ENCODE results near the gene OSTN. TPM values are rescaled to one million over a fixed set of nuclear protein-coding genes. Genes with fewer than 3 reads are reported as not detected.

OSTN gene
- total RNA-seq, 1 experiment from 2014 or later, result 1.8 TPM

DNA sequence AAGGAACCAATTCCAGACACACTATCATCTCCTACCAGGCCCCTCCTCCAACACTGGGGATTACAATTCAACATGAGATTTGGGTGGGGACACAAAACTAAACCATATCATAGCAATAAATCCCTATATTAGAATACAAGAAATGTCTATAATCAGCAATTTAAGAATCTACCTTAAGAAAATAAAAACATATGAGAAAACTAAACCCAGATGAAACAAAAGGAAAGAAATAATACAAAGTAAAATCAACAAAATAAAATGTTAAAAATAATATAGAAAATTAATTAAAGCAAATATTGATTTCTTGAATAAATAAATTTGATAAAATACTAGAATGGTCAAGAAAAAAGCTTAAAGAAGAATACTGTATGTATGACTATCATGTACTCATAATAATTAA is 6.1 kb upstream of the OSTN start:
- H3K4me3 ChIP-seq (ENCODE audit: low read length), result no peak overlapping the region
- CTCF ChIA-PET, result no interaction called here
- no peaks in the 10 kb centered on the region for H3K36me3 ChIP-seq (ENCODE audit: low read depth, low read length)
- TF ChIP-seq EZH2 (IDR thresholded peaks at IDR 0.05; ENCODE audit: low read length, unreplicated experiment) (no peak), EZH2phosphoT487 (IDR thresholded peaks at IDR 0.05; ENCODE audit: borderline replicate concordance, low read length) (no peak)
- TF ChIP-seq, protein P1, sequence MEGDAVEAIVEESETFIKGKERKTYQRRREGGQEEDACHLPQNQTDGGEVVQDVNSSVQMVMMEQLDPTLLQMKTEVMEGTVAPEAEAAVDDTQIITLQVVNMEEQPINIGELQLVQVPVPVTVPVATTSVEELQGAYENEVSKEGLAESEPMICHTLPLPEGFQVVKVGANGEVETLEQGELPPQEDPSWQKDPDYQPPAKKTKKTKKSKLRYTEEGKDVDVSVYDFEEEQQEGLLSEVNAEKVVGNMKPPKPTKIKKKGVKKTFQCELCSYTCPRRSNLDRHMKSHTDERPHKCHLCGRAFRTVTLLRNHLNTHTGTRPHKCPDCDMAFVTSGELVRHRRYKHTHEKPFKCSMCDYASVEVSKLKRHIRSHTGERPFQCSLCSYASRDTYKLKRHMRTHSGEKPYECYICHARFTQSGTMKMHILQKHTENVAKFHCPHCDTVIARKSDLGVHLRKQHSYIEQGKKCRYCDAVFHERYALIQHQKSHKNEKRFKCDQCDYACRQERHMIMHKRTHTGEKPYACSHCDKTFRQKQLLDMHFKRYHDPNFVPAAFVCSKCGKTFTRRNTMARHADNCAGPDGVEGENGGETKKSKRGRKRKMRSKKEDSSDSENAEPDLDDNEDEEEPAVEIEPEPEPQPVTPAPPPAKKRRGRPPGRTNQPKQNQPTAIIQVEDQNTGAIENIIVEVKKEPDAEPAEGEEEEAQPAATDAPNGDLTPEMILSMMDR (conservative IDR thresholded peaks at IDR 0.05; ENCODE audit: low read depth, low read length), result no peak
- no peak overlapping the region for H3K27ac ChIP-seq (ENCODE audit: low read length)
- ATAC-seq (no peak), DNase-seq (no peak)
- H3K9me2 ChIP-seq (replicated peaks; ENCODE audit: low read length), result no peaks in the 10 kb centered on the region
- intact Hi-C loops (cut with micrococcal nuclease), result no loop called here
- BruUV-seq (replicated peaks), result no TSS peak
- no peaks in the 10 kb centered on the region for H4K20me1 ChIP-seq (ENCODE audit: low read length)
- no peaks in the 10 kb centered on the region for H3K9me3 ChIP-seq (ENCODE audit: low read length)
- peaks cover 2% of the 10 kb centered on the region for H3K4me1 ChIP-seq (ENCODE audit: insufficient read depth, low read length)
- POLR2A ChIA-PET (ENCODE audit: unreplicated experiment), result no interaction called here
- no peak overlapping the region for H3K4me2 ChIP-seq (ENCODE audit: low read length)
- no peak overlapping the region for H2AFZ ChIP-seq (ENCODE audit: low read length)
- no peaks in the 10 kb centered on the region for H3F3A ChIP-seq (ENCODE audit: low read length, unreplicated experiment)
- no peaks in the 10 kb centered on the region for H3K79me2 ChIP-seq (ENCODE audit: low read length)
- H3K27me3 ChIP-seq (ENCODE audit: low read length), result no peaks in the 10 kb centered on the region
- H3K9ac ChIP-seq (ENCODE audit: low read length), result no peak overlapping the region

DNA sequence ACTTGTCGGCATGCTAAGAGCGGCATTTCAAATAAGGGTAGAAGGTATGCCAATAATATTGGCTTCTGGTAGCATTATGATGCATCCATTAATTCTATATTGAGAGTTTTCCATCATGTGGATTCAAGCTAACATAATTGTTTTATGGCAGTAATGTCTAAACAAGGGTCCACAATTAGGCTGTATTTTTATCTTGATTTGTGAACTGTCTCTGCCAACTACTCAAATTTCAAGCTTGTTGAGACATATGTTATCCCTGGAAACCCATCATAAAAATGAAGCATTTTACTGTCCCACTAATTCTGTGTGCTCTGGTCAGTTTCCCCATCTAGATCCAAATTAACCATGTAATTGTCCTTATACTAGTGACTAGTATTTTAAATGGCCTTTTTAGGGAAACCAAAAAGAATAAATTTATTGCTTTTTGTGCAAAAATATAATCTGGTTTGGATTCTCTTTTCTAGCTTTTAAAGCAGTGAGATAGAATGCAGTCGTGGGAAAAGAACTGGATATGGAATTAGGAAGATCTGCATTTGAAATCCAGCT is 1.2 kb upstream of the OSTN start:
- no peaks in the 10 kb centered on the region for H3K36me3 ChIP-seq (ENCODE audit: low read depth, low read length)
- no peak overlapping the region for H3K9ac ChIP-seq (ENCODE audit: low read length)
- H3K27me3 ChIP-seq (ENCODE audit: low read length), result no peaks in the 10 kb centered on the region
- H4K20me1 ChIP-seq (ENCODE audit: low read length), result no peaks in the 10 kb centered on the region
- 0 out of 2 replicates have a peak overlapping the region, but pooled peaks have one; percentile 35 for H2AFZ ChIP-seq (ENCODE audit: low read length)
- H3K9me3 ChIP-seq (ENCODE audit: low read length), result no peaks in the 10 kb centered on the region
- CTCF ChIA-PET, result no interaction called here
- no peak overlapping the region for H3K27ac ChIP-seq (ENCODE audit: low read length)
- intact Hi-C loops (cut with micrococcal nuclease), result no loop called here
- H3K4me2 ChIP-seq (ENCODE audit: low read length), result no peak overlapping the region
- BruUV-seq (replicated peaks), result no TSS peak
- no peaks in the 10 kb centered on the region for H3K4me1 ChIP-seq (ENCODE audit: insufficient read depth, low read length)
- no peak for ATAC-seq
- POLR2A ChIA-PET (ENCODE audit: unreplicated experiment), result interaction anchor here (0.6 kb wide), 1 partner anchor 104 kb away, joined by 3 read pairs; no protein-coding TSS in a partner anchor
- H3F3A ChIP-seq (ENCODE audit: low read length, unreplicated experiment), result no peaks in the 10 kb centered on the region
- H3K79me2 ChIP-seq (ENCODE audit: low read length), result no peaks in the 10 kb centered on the region
- H3K4me3 ChIP-seq (ENCODE audit: low read length), result no peak overlapping the region
- TF ChIP-seq, protein P1 (conservative IDR thresholded peaks at IDR 0.05; ENCODE audit: low read depth, low read length), result no peak
- TF ChIP-seq EZH2phosphoT487 (IDR thresholded peaks at IDR 0.05; ENCODE audit: borderline replicate concordance, low read length), result no peak
- TF ChIP-seq EZH2 (IDR thresholded peaks at IDR 0.05; ENCODE audit: low read length, unreplicated experiment), result no peak
- no peaks in the 10 kb centered on the region for H3K9me2 ChIP-seq (replicated peaks; ENCODE audit: low read length)
- no peak for DNase-seq

DNA sequence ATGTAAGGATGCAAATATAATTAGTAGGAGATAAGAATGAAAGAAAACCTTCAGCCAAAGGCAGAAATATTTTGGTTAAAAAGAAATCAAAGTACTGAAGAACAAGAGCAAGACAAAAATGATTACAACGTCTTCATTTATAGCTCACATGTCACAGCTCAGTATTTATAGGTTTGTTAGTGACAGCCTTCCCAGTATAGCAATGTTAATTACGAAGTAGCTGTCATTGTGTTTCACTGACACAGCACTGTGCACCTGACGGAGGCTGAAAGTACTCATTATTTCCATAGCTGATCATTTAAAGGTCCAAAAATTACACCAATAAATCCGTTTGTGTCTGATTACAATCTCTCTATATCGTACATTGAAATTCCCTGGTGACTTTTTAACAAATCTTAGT is 561 bp upstream of the OSTN start:
- ATAC-seq, result no peak
- TF ChIP-seq EZH2phosphoT487 (IDR thresholded peaks at IDR 0.05; ENCODE audit: borderline replicate concordance, low read length), result no peak
- TF ChIP-seq EZH2 (IDR thresholded peaks at IDR 0.05; ENCODE audit: low read length, unreplicated experiment), result no peak
- TF ChIP-seq, protein P1 (conservative IDR thresholded peaks at IDR 0.05; ENCODE audit: low read depth, low read length), result no peak

More for the DNA sequence above, 561 bp upstream of the OSTN start:
- Histone ChIP-seq H3K9me3 (ENCODE audit: low read length) (no peaks in the 10 kb centered on the region), H3K4me2 (ENCODE audit: low read length) (no peak overlapping the region), H3F3A (ENCODE audit: low read length, unreplicated experiment) (no peaks in the 10 kb centered on the region), H3K4me1 (ENCODE audit: insufficient read depth, low read length) (no peaks in the 10 kb centered on the region), H3K9ac (ENCODE audit: low read length) (no peak overlapping the region), H3K27ac (ENCODE audit: low read length) (no peak overlapping the region), H3K9me2 (replicated peaks; ENCODE audit: low read length) (no peaks in the 10 kb centered on the region), H3K36me3 (ENCODE audit: low read depth, low read length) (no peaks in the 10 kb centered on the region), H3K4me3 (ENCODE audit: low read length) (no peak overlapping the region), H3K79me2 (ENCODE audit: low read length) (no peaks in the 10 kb centered on the region), H3K27me3 (ENCODE audit: low read length) (no peaks in the 10 kb centered on the region), H2AFZ (ENCODE audit: low read length) (peak overlapping the region; percentile 35; the same call in 1 of the 2 replicates), H4K20me1 (ENCODE audit: low read length) (no peaks in the 10 kb centered on the region)
- ChIA-PET POLR2A (ENCODE audit: unreplicated experiment) (no interaction called here), CTCF (no interaction called here)
- DNase-seq, result no peak
- no TSS peak for BruUV-seq (replicated peaks)
- intact Hi-C loops (cut with micrococcal nuclease), result no loop called here

Measured in PC-3 (cell line).